AML-193 (cell line): ENCODE measurements around the gene AMBP.
A peak's percentile ranks its signal among the peaks of the same experiment; 100 is the strongest.

ENCODE experiments used
- DNase-seq, 2 experiments: peaks; one replicate each; lab custom pipeline; 2025; lab: John Stamatoyannopoulos, UW

Gene AMBP

DNA sequence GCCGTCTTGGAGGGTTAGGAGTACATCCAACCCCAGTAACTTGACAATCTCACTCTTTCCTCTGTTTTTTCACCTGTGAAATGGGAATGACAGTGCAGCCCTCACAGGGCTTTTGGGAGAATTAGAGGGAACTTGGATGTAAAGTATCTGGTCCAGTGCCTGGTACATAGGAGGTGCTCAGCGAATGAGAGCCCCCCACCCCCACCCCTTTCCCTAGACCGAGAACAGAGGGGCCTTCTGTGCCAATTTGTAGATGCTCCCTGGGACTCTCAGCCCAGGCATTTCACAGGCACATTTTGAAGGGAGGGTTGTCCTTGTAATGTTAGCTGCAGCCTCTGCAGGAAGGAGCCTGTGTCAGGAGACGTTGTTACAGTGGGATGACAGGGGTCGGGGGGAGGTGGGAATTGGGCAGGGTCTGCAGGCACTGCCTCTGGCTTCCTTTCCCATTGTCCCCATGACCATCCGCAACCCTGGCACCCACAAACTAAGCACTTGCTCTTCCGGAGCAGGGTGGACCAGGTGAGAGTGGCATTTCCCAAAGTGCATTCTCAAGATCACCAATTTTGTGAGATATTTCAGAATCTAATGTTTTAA is 47.0 kb downstream of the AMBP start:
- DNase-seq: no peak

DNA sequence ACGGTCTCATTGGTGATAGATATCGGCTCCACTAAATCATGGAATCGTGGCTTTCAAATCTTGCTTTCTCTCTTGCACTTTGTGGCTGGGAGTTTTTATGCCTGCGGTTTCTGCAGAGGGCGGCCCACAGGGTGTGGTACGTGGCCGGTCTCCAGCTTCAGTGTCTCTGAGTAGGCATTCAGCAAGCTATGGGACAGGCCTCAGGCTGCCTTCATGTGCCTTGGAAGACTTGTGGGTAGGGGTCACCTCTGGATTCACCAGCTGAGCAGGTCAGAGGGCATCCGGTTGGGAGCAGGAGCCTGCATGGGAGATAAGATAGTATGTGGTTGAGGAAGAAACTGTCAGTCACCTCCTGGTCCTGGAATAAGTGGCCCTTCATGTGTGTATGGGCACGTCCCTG is 47.7 kb downstream of the AMBP start:
- DNase-seq: no peak

DNA sequence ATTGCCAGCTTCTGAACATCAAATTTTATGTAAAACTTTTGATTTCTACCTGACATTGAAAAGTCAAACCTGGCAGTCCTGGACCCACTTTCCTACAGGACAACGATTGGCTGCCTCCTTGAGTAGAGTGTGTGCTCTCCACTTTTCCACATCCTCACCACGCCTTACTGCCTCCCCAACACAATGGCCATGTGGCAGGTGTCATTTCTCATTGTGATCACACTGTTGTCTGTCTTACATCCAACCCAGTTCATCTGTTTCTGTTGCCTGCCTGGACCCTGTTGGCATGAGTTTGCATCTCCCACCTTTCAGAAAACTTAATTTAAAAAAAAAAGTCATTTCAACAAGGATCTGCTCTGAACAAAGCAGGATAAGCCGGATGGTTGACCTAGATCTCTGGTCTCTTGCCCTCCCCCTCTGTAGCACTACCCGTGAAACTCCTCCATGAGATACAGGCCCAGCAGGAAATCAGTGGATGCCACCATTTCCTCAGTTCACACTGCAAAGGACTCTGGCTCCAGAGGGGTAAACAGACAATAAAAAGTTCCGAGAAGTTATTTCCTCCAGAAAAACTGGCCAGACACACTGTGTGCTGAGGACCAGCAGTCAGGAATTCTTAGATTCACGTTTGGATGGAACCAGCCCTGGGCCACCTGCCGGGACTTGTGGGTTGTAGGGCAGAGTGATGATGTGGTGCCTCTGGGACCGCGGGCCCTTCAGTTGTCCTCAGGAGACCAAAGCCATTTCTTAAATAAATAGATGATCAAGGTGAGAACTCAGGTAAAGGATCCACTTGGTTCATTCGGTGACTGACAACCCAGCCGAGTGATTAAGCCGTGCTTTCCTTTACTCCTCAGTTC is 48.6 kb downstream of the AMBP start:
- DNase-seq: no peak

DNA sequence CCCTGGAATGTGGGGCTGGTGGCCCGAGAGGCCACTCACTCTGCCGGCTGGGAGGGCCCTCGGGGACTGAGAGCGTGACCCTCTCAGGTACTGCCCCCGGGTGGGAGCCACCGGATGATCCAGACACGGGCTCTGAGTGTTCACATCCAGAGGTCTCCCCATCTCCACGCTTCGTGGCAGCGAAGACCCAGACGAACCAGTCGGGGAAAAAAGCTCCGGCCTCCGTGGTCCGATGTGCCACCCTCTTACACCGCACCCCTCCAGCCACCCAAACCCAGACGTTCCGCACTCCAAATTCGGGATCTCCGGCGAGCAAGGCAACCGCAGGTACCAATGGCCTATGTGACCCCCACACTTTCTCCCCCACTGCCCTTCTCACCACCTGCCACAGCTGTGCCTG is 49.5 kb downstream of the AMBP start:
- DNase-seq: no peak

DNA sequence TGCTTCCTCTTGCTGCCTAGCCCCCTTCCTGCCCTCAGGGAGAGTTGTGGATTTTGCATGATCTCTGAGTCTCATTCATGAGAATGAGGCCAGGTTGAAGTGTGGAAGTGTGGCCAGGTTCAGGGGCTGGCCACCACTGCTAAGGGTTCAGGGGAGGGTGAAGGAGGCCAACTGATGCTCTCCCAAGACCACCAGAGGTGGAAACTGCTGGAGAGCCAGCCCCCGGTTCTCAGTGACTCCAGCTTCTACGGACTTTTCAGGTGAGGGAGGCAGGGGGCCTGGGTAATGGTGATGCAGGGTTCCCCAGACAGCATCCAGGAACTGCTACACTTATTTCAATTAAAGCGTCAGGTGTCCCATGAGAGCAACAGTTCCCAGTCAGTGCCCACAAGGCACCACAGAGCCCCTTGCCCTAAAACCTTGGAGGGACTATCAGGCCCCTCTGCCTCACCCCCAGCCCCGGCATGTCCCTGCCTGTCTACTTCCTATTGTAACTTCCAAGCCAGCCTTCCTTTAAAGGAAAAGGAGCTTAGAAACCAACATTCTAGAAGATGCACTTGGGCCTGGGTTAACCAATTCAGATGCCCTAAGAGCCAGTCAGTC is 50.1 kb downstream of the AMBP start:
- no peak for DNase-seq

DNA sequence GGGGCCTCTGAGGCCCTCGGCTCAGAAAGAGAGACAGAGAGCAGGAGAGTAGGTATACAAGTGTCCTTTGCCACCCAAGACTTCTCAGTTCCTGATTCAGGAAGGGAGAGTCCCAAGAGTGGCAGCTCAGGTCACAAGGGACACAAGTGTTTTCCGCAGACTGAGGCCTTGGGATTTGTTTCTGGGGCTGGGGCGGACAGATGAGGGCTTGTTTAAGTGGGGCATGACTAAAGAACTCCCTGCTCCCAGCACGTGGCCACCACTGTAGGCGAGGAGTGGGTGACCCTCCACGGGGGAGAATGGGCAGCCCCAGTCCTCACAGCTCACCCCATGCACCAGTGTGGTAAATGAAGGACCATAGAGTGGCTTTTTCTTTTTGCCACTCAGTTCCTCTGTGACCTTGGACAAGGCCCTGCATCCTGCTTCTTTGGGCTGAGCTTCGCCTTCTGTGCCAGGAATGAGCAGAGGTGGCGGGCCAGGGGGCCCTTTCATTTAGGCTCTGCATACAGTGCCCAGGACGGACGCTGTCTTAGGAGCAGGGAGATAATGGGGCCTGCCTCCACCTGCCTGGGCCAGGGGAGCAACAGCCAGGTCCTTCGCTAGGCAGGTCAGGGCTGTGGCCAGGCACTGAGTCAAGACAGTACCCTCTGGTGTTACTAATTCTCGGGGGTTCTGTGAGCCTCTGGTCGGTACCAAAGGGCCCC is 50.8 kb downstream of the AMBP start:
- no peak for DNase-seq

DNA sequence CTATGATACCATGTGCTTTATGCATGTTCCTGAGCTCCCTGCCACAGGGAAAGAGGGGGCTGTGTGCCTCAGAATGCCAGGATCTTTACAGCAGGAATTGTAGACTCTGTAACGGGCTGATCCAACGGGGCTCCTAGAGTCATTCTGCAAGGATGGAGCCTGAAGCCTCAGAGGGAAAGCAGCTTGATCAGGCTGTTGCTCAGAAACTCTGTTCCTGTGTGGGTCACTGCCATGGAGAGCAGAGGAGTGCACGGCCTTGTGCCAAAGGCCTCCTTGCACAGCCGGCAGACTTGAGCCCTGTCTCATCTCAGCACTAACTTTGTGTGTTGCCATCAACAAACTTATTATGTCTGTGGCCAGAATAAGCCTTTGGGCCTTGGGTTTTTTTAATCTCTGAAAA is 51.8 kb downstream of the AMBP start:
- DNase-seq: no peak

DNA sequence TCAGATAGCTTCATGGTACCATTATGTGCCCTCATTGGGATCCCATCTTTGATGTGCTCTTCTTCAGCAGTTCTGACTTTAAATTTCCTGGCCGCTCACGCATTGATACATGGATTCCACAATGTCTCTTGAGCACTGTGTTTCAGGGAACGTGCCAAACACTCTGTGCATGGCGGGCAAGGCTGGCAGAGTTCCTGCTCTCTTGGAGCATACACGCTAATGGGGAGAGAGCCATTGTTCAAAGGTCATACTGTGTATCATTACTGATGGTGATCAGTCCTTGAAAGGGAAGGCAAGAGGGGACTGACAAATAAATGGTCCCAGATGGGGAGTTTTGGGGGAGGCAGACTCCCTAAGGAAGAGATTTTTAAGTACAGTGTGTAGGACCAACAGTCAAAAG is 52.3 kb downstream of the AMBP start:
- DNase-seq: no peak

DNA sequence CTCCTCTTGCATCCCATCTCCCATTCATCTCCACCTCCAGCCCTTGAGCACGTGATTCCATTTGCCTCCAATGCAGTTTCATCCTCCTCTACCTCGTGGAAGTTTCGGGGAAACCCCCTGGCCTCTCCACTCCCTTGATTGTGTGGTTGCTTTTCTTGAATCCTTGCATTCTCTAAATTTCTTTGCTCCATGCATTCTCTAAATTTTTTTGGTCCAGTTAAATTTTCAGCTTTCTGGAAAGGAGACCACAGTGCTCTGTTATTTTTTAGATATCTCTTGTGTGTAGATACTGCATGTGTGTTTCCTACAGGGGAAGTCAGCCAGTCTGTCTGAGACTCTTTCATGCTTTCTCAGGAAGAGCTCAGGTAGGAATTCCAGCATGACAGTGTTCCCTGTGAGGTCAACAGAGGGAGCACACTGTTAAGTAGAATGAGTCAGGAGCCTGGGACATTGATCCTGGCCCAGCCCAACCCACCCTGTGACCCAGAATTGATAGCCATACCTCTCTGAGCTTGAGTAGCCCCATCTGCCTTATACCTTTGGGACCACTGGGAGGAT is 52.8 kb downstream of the AMBP start:
- DNase-seq: no peak

DNA sequence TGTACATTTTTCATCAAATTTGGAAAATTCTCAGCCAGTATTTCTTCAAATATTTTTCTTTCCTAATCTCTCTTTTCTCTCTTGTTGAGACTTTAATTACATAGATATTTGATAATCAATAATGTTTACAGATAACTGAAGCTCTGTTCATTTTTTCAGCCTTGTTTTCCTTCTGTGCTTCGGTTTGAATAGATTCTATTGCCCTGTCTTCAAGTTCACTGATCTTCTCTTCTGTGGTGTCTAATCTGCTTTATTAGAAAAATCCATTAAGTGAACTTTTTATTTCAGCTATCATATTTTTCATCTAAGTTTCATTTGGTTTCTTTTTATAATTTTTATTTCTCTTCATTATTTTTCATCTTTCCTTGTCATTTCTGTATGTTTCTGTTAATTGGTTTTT is 54.1 kb downstream of the AMBP start:
- DNase-seq: no peak

DNA sequence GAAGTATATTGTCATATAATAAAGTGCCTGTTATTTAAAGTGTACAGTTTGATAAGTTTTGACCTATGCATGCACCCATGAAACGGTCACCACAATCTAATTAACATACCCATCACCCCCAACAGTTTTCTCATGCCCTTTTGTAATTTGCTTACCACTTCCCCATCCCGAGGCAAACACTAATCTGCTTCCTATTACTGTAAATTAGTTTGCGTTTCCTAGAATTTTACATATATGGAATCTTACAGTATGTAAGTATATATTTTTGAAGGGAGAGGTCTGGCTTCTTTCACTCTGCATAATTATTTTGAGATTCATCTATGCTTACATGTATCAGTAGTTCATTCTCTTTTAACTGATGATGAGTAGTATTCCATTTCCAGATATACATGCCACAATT is 56.5 kb downstream of the AMBP start:
- peak; percentile 61 to 64 for DNase-seq

DNA sequence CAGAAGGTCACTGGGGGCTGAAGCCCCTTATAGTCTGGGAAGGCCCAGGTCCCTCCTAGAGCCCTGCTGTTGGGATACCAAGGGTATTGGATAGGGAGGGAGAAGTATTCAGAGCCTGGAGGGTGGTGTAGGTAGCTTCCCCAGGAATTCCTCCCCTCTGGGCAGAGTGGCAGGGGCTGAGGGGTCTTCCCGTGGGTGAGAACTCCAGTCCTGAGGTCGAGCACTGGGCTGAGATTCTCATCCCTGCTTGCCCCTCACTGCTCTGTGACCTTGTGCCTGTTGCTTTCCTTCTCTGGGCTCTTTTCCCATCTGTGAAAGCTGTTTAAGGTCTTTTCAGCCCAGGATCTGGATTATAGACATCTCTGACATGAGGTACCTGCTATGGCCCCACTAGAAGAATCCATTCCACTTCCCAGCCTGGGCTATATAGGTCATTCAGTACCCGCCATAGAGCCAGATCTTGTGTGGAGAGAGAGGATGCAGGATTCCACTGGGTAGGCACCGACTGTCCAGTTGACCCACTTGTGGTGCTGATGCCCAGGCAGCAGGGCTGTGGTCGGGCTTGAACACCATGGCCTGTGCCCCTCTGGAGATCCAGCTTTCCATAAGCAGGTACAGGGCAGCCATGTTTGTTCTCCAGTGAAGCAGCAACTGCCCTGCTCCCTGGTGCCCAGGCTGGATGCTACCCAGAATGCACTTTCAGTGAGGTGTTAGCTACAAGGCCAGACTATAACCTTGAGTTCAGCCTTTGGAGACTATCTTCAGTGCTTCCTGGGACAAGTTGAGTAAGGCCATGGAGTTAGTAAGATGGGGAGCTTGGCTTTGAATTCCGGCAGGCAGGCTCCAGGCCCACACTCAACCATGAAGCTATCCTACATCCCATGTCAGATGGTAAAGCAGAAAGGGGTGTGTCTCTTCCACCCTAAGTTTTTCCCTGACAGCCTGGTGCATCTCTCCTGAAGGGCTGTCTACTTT is 60.1 kb downstream of the AMBP start:
- DNase-seq: no peak

DNA sequence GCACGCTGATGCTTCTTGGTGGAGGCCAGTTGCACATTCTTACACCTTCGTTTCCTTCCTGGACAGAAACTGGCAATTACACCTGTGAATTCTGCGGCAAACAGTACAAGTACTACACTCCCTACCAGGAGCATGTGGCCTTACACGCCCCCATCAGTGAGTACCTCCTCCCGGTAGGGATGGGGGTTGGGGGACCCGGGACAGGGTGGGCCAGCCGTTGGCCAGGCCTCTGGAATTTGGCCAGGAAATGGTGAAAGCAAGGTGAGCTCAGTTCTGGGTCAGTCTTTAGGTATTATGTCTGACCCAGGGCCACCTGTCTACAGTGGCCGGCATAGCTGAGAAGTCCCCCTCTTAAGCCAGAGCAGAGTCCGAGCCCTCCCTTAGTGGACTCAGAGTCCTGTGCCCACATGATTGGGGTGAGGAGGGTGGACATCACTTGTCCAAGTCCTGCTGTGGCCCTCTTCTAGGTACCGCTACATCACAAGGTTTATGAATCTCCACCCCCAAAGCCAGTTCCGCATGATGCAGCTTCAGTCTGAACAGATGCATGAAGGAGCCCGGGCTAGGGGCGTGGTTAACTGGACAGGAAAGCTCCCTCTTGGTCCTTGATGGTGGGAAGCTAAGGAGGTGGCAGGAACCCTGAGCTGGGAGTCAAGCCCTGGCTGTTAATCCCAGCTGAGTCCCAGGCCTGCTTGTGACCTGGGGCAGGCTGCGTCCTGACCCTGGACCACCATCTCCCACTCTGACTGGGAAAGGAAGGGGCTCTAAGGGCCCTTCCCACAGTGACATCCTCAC is 61.3 kb downstream of the AMBP start:
- DNase-seq: no peak

DNA sequence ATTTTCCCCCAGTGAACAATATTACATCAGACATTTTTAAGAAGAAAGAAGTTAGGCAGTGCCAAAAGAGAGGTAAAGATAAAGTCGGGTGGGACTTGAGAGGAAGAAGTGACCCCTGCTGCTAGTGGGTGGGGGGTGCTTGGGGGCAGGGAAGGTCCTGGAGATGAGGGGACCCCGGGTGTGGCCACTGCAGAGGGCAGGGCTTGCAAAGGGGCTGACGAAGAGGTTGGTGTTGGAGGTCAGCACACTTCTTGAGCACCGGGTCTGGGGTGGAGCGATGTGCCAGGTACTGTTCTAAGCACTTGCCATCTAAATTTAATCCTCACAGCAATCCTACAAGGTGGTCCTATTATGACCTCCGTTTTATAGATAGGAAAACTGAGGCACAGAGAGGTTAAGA is 62.0 kb downstream of the AMBP start:
- DNase-seq: no peak

DNA sequence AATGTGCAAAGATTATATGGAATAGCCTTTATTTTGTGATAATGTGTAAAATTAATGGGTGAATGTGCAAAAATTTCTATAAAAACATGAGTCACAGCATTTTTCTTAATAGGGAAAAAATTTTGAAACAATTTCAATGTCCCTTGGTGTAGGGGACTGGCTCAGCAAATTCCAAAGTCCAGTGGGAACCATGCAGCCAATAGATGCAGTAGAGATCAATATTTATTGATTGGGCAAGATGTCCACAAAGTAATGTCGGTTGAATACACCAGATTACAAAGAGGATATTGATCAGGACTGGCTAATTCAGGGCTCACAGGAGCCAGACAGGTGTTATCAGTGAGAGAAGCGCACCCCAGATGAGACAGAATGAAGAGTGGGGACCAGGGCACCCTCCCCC is 62.5 kb downstream of the AMBP start:
- no peak for DNase-seq

DNA sequence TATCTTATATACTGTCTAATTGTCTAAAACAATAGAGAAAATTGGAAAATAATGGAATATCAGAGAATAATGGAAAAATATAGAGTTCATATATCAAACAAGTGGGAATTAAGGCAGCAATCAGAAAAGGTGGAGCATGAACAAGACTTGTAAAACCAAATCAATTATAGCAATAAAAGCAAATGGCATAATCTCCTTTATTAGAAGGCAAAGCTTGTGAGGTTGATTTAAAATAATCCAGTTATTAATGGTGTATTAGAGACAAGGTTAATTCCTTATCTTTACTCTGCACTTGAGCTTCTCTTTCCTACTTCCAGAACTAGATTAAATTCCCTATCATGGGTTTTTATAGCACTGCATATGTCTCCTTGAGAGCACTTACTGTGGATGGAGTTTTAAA is 64.1 kb downstream of the AMBP start:
- no peak for DNase-seq

DNA sequence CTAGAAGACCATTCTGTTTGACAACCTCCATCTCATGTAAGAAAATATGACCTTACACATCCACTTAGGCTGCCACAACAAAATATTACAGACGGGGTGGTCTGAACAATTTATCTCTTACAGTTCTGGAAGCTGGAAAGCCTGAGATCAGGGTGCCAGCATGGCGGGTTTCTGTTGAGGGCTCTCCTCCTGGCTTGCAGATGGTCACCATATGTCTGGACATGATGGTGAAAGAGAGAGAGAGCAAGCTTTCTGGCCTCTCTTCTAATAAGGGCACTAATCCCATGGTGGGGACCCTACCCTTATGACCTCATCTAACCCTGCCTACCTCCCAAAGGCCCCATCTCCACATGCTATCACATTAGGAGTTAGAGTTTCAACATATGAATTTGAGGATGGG is 66.0 kb downstream of the AMBP start:
- no peak for DNase-seq

DNA sequence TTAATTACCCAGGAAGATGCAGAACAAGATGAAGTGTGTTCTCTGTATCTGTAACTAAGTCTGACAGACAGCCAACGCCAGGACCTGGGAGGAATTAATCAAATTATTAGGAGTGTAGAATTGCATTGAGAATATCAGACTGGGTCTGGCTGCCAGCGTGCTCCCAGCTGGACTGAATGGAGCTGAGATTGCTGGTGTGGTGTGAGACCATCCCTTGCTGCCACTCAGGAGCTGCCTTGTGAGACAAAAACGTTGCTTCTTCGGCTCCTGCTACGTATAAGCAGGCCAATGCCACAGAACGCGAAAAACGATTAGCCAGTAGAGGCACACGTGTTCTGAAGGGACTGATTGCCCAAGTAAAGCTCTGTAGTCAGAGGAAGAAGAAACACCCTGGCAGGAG is 66.8 kb downstream of the AMBP start:
- no peak for DNase-seq
